Lung (tissue), 13 donors: ENCODE data around the gene MOV10. TPM values are rescaled to one million over a fixed set of nuclear protein-coding genes. Genes with fewer than 3 reads are reported as not detected.
A peak's percentile ranks its signal among the peaks of the same experiment; 100 is the strongest.

Experiments
- ATAC-seq: fragments of 200-7000 bp; cut with Tn5 transposase; one replicate; pipeline ENCODE4 v1.9.1; 2020; ENCODE audit warnings: moderate number of reproducible peaks; ENCODE audit not compliant: insufficient read depth, low FRiP score
- DNase-seq, 3 donors: peaks; one replicate each; pipeline ENCODE4 v3.0.0-alpha.2; 2013 to 2017
- H3K27ac ChIP-seq, 2 donors: one replicate each; pipeline ENCODE4 v1.5.1; 2013; ENCODE audit warnings: mild to moderate bottlenecking in 2 of 2, moderate library complexity in 2 of 2, control low read depth in 1 of 2, inconsistent platforms in 1 of 2, low read depth in 1 of 2, low read length in 1 of 2
- H3K27me3 ChIP-seq, 3 donors: one replicate each; pipeline ENCODE4 v1.5.1; 2013; ENCODE audit warnings: low read length in 2 of 3; ENCODE audit not compliant: control insufficient read depth in 3 of 3, insufficient read depth in 3 of 3
- H3K36me3 ChIP-seq, 4 donors: one replicate each; pipeline ENCODE4 v1.5.1; 2013; ENCODE audit warnings: low read length in 4 of 4, mild to moderate bottlenecking in 1 of 4, moderate library complexity in 1 of 4; ENCODE audit not compliant: control insufficient read depth in 4 of 4, insufficient read depth in 4 of 4
- H3K4me1 ChIP-seq, 5 donors: one replicate each; pipeline ENCODE4 v1.5.1; 2013; ENCODE audit warnings: low read length in 5 of 5, mild to moderate bottlenecking in 2 of 5, moderate library complexity in 1 of 5; ENCODE audit not compliant: control insufficient read depth in 5 of 5, insufficient read depth in 5 of 5
- H3K4me3 ChIP-seq: one replicate; pipeline ENCODE4 v1.5.1; 2013; ENCODE audit warnings: mild to moderate bottlenecking, control low read depth, moderate library complexity
- H3K9ac ChIP-seq, 2 donors: one replicate each; pipeline ENCODE4 v1.5.1; 2013; ENCODE audit warnings: low read length in 2 of 2, control low read depth in 1 of 2; ENCODE audit not compliant: insufficient read depth in 1 of 2
- H3K9me3 ChIP-seq, 4 donors: one replicate each; pipeline ENCODE4 v1.5.1; 2013; ENCODE audit warnings: low read length in 3 of 4, mild to moderate bottlenecking in 1 of 4, moderate library complexity in 1 of 4; ENCODE audit not compliant: control insufficient read depth in 4 of 4, insufficient read depth in 3 of 4
- CTCF ChIP-seq: IDR thresholded peaks from 2 replicates; pipeline ENCODE4 v1.5.1; 2012; ENCODE audit warnings: mild to moderate bottlenecking; ENCODE audit errors: control extremely low read depth, extremely low read depth
- WGBS, 2 donors: extraction: QIAGEN DNeasy Blood & Tissue Kit; methylation state at CpG; one replicate each; pipeline ENCODE4 v1.1.7; 2013; 5-methylcytosine and 5-hydroxymethylcytosine counted together
- polyA plus RNA-seq, 2 donors: library from polyadenylated mRNA; stranded (reverse); fragments of 200-250 nt; gene quantifications; one replicate each; pipeline ENCODE4 v1.2.1, GENCODE V29; 2013
- small RNA-seq: library from RNA; depleted of rRNA; stranded (forward); fragments of <200 nt; gene quantifications from one replicate; pipeline ENCODE3, GENCODE V24; 2014; ENCODE audit warnings: low replicate concordance
- total RNA-seq, 2 donors: library from RNA; depleted of rRNA in 1 of 2; stranded (reverse); fragments of >200 nt in 1 of 2; gene quantifications; one replicate each; pipeline ENCODE4 v1.2.1, GENCODE V29; 2014 to 2021
- donor health status: control.
- donor health status: control.
- donor health status: Bipolar disorder and iron deficiency.
- donor health status: healthy.
- donor health status: DM: yes; HTN: yes; CAD: no.

The MOV10 gene
- total and polyA plus RNA-seq, 4 donors, result 33.4 to 51.3 (median 40.2) TPM

- Histone ChIP-seq H3K36me3 (no peaks in the 10 kb centered on the region), H3K4me1 (peaks cover 0 to 7% (median 0%) of the 10 kb centered on the region in 5 donors), H3K27ac (no peak overlapping the region), H3K9me3 (peaks cover 0 to 10% (median 0%) of the 10 kb centered on the region in 4 donors), H3K9ac (no peak overlapping the region), H3K27me3 (peaks cover 0 to 37% (median 21%) of the 10 kb centered on the region in 3 donors), H3K4me3 (no peak overlapping the region)
- WGBS, 2 donors, result 19 to 23% methylated on average over 50 to 54 of the region's 54 CpGs
- no peak for DNase-seq
- no peak for ATAC-seq
- no peak for TF ChIP-seq CTCF
Observed at GRCh38 chr1:112743174-112744008, 68.9 kb downstream of the MOV10 start.

GRCh38 chr1:112744009-112744578 lies 69.6 kb downstream of the MOV10 start:
- no peak overlapping the region for H3K4me3 ChIP-seq
- WGBS, 2 donors, result 1 to 4% methylated on average over 52 to 58 of the region's 58 CpGs
- no peak overlapping the region for H3K9ac ChIP-seq
- no peaks in the 10 kb centered on the region for H3K36me3 ChIP-seq
- peak; percentile 17 to 44 (median 44) for DNase-seq
- H3K27me3 ChIP-seq, result peaks cover 0 to 37% (median 21%) of the 10 kb centered on the region in 3 donors
- H3K9me3 ChIP-seq, result peaks cover 0 to 10% (median 0%) of the 10 kb centered on the region in 4 donors
- peak; percentile 6 for ATAC-seq
- TF ChIP-seq CTCF, result no peak
- H3K27ac ChIP-seq, result no peak overlapping the region
- H3K4me1 ChIP-seq, result peaks cover 0 to 7% (median 0%) of the 10 kb centered on the region in 5 donors

GRCh38 chr1:112748396-112748795 lies 73.9 kb downstream of the MOV10 start:
- H3K27me3 ChIP-seq, result peaks cover 0 to 20% (median 13%) of the 10 kb centered on the region in 3 donors
- DNase-seq, result no peak
- WGBS, 2 donors, result 92 to 95% methylated on average over 12 of the region's 12 CpGs

More at GRCh38 chr1:112748396-112748795, 73.9 kb downstream of the MOV10 start:
- peaks cover 0 to 7% (median 0%) of the 10 kb centered on the region in 5 donors for H3K4me1 ChIP-seq
- no peak overlapping the region for H3K4me3 ChIP-seq
- TF ChIP-seq CTCF, result no peak
- H3K36me3 ChIP-seq, result no peaks in the 10 kb centered on the region
- H3K9me3 ChIP-seq, result peaks cover 0 to 4% (median 0%) of the 10 kb centered on the region in 4 donors
- ATAC-seq, result no peak
- no peak overlapping the region for H3K27ac ChIP-seq
- H3K9ac ChIP-seq, result no peak overlapping the region

Small RNA genes lying within 50 kb of the gene (small RNA-seq; reads per million reads assigned to genes)
- not detected for gene RNU7-70P

Other genes starting within 250 kb of the MOV10 start
- gene WNT2B, start 165.7 kb upstream of the MOV10 start, total RNA-seq, result 1 to 10 TPM; 5.5 to 6.3 TPM
- 1 to 10 TPM; 1.9 to 2.7 TPM for gene WNT2B, start 165.7 kb upstream of the MOV10 start, polyA plus RNA-seq
- 10 to 100 TPM; 21.5 to 36.1 TPM for gene ST7L, start 55.5 kb upstream of the MOV10 start, total RNA-seq
- 10 to 100 TPM in 1 of 2 donors, 1 to 10 TPM in 1; 8.4 to 12.9 TPM for gene ST7L, start 55.5 kb upstream of the MOV10 start, polyA plus RNA-seq
- gene CAPZA1, start 54.8 kb upstream of the MOV10 start, total RNA-seq, result 100 to 1,000 TPM; 105 to 167 TPM
- gene CAPZA1, start 54.8 kb upstream of the MOV10 start, polyA plus RNA-seq, result 100 to 1,000 TPM in 1 of 2 donors, 10 to 100 TPM in 1; 72.3 to 106 TPM
- gene RHOC, start 32.5 kb downstream of the MOV10 start, total RNA-seq, result 100 to 1,000 TPM; 125 to 211 TPM
- 100 to 1,000 TPM; 169 to 243 TPM for gene RHOC, start 32.5 kb downstream of the MOV10 start, polyA plus RNA-seq
- gene PPM1J, start 40.7 kb downstream of the MOV10 start, total RNA-seq, result under 1 TPM in 1 of 2 donors, not detected in 1; 0.64 TPM
- gene PPM1J, start 40.7 kb downstream of the MOV10 start, polyA plus RNA-seq, result under 1 TPM; 0.45 to 0.92 TPM